NCI-H2029 (cell line): ENCODE results near the gene TCF12.

Experiments
- DNase-seq: peaks from one replicate; lab custom pipeline; 2025; lab: John Stamatoyannopoulos, UW

Gene TCF12

GRCh38 chr15:57217778-57218598 is 299.5 kb downstream of the TCF12 start:
- no peak for DNase-seq

GRCh38 chr15:57218826-57219576 is 300.6 kb downstream of the TCF12 start:
- peak; percentile 90 for DNase-seq

GRCh38 chr15:57220205-57220604 is 301.8 kb downstream of the TCF12 start:
- DNase-seq = no peak

GRCh38 chr15:57221134-57221533 is 302.7 kb downstream of the TCF12 start:
- DNase-seq = no peak

GRCh38 chr15:57223345-57223744 is 304.9 kb downstream of the TCF12 start:
- no peak for DNase-seq

GRCh38 chr15:57223887-57224286 is 305.4 kb downstream of the TCF12 start:
- no peak for DNase-seq

- no peak for DNase-seq
Observed at GRCh38 chr15:57224664-57225063, 306.2 kb downstream of the TCF12 start.

GRCh38 chr15:57227166-57227565 is 308.7 kb downstream of the TCF12 start:
- no peak for DNase-seq

- no peak for DNase-seq
Observed at GRCh38 chr15:57227899-57228298, 309.5 kb downstream of the TCF12 start.

GRCh38 chr15:57228395-57228794 is 310.0 kb downstream of the TCF12 start:
- DNase-seq = no peak

GRCh38 chr15:57229051-57229450 is 310.6 kb downstream of the TCF12 start:
- DNase-seq = no peak

- no peak for DNase-seq
Observed at GRCh38 chr15:57231559-57231958, 313.1 kb downstream of the TCF12 start.

GRCh38 chr15:57234156-57234555 is 315.7 kb downstream of the TCF12 start:
- no peak for DNase-seq

GRCh38 chr15:57235186-57235585 is 316.7 kb downstream of the TCF12 start:
- DNase-seq = no peak

GRCh38 chr15:57235873-57236272 is 317.4 kb downstream of the TCF12 start:
- DNase-seq = no peak

GRCh38 chr15:57236561-57237300 is 318.3 kb downstream of the TCF12 start:
- DNase-seq = no peak

GRCh38 chr15:57237301-57237642 is 318.8 kb downstream of the TCF12 start:
- no peak for DNase-seq

GRCh38 chr15:57237676-57238075 is 319.2 kb downstream of the TCF12 start:
- no peak for DNase-seq

GRCh38 chr15:57245130-57245529 is 326.7 kb downstream of the TCF12 start:
- no peak for DNase-seq

- DNase-seq = no peak
Observed at GRCh38 chr15:57245714-57246113, 327.3 kb downstream of the TCF12 start.

- no peak for DNase-seq
Observed at GRCh38 chr15:57248074-57248473, 329.6 kb downstream of the TCF12 start.

GRCh38 chr15:57251308-57251707 is 332.9 kb downstream of the TCF12 start:
- DNase-seq = no peak

GRCh38 chr15:57251941-57252340 is 333.5 kb downstream of the TCF12 start:
- no peak for DNase-seq
